ENCODE measurements around the gene AHCYL1. TPM values are rescaled to one million over a fixed set of nuclear protein-coding genes. Genes with fewer than 3 reads are reported as not detected.

Gene AHCYL1
- total RNA-seq, 3 donors from 2014 or later: 87.5 to 116 (median 87.8) TPM

DNA sequence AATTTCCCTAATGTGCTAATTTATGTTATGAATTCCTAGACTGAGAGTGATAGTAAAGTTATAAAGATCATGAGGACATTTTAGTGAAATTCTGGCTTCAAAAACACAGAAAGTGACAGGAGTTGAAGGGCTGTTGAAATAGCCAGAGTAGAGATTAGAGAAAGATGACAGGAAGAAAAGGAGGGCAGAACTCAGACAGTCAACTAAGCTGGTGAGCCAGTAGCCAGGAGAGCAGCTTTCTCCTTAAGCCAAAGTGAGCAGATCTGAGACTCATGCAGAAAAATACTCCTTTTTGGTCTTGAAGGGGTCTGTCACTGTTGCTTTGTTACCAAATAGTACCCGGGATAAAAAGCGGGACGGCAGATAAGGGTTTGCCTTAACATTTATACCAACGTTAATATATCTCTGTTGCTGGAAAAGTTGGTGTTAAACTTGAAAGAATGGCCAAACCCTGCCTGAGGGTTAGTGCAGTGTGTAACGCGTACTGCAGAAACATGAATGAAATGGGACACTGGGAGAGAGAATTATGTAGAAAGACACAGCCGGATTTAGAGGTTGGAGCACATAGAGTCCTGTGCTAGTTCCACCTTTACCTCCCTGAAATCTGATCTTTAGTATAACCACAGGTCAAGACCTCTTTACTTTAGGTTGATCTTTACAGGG is 12.8 kb downstream of the AHCYL1 start:
- Histone ChIP-seq H3K36me3 (ENCODE audit: low read depth) (no peaks in the 10 kb centered on the region), H3K4me1 (ENCODE audit: low read depth) (peaks cover 33% of the 10 kb centered on the region), H3K4me3 (no peak overlapping the region), H3K9me3 (no peaks in the 10 kb centered on the region)
- DNase-seq: no peak
- no peak for ATAC-seq
- intact Hi-C loops (cut with DNase I, micrococcal nuclease): no loop called here
- TF ChIP-seq, protein P1, sequence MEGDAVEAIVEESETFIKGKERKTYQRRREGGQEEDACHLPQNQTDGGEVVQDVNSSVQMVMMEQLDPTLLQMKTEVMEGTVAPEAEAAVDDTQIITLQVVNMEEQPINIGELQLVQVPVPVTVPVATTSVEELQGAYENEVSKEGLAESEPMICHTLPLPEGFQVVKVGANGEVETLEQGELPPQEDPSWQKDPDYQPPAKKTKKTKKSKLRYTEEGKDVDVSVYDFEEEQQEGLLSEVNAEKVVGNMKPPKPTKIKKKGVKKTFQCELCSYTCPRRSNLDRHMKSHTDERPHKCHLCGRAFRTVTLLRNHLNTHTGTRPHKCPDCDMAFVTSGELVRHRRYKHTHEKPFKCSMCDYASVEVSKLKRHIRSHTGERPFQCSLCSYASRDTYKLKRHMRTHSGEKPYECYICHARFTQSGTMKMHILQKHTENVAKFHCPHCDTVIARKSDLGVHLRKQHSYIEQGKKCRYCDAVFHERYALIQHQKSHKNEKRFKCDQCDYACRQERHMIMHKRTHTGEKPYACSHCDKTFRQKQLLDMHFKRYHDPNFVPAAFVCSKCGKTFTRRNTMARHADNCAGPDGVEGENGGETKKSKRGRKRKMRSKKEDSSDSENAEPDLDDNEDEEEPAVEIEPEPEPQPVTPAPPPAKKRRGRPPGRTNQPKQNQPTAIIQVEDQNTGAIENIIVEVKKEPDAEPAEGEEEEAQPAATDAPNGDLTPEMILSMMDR (IDR thresholded peaks at IDR 0.05): no peak

DNA sequence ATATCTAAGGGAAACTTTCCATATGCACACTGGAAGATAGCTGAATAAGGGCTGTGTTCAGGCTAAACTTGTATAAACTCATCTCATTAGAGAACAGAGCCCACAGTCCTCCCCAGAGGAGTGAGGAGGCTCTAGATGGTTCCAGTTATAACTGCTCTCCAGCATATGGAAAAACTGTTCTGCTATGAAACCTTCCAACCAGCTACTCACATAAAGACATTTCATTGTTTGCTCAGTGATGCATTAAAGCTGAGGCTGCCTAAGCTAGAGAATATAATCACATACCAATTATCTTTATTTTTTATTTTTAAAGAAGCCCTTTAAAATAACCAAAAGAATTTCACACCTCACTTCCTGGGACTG is 13.3 kb downstream of the AHCYL1 start:
- no peak for ATAC-seq
- intact Hi-C loops (cut with DNase I, micrococcal nuclease): no loop called here
- H3K4me1 ChIP-seq (ENCODE audit: low read depth): peaks cover 33% of the 10 kb centered on the region
- no peaks in the 10 kb centered on the region for H3K36me3 ChIP-seq (ENCODE audit: low read depth)
- TF ChIP-seq, protein P1 (IDR thresholded peaks at IDR 0.05): no peak
- H3K4me3 ChIP-seq: no peak overlapping the region
- no peak for DNase-seq
- H3K9me3 ChIP-seq: no peaks in the 10 kb centered on the region

DNA sequence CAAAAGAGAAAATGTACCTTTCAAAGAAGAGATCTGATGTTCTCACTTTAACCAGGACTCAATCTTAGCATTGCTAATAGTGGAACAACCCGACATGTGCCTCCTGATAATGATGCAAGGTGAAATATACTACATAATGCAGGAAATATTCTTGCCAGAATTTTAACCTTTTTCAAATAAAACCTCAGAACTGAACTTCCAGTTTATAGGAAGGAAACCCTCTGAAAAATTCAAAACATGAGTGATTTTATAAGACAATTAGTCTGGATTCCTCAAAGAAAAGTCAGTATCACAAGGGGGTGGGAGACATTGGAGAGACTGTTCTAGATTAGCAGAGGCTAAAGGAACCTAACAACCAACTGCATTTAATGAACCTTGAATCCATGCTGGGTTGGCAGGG is 18.1 kb downstream of the AHCYL1 start:
- H3K36me3 ChIP-seq (ENCODE audit: low read depth): no peaks in the 10 kb centered on the region
- TF ChIP-seq, protein P1 (IDR thresholded peaks at IDR 0.05): no peak
- ATAC-seq (no peak), DNase-seq (no peak)
- no peak overlapping the region for H3K4me3 ChIP-seq
- intact Hi-C loops (cut with DNase I, micrococcal nuclease): no loop called here
- H3K9me3 ChIP-seq: no peaks in the 10 kb centered on the region
- H3K4me1 ChIP-seq (ENCODE audit: low read depth): peaks cover 16% of the 10 kb centered on the region

DNA sequence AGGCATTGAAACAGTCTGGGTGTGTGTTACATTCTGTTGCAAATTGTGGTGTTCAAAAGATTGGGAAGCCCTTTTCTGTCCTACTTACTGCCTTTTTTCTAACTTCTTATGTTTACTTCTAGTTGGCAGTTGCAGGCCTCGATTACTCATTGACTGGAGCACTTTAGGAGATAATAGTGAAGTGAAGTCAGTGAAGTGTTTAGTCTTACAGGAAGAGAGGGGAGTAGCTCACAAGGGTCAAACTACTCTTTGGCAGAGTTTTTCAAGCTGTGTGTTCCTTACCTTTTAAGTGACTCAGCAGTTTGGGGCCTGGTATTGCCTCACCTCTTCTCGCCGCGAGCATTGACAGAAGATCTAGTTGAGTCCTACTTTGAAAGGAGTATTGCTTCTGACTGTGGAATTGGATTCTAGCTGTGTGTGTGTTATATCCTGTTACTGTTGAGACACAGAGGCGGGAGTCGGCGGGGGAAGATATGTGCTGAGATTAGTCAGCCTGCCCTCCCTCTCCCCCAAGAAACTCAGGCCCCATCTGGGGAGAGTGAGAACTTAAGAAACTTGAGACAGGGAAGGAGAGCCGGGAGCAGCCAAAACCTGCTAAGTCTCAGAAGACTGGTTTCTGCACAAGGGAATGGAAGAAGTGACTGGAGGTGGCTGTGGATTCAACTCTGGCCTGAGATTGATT is 19.3 kb downstream of the AHCYL1 start:
- intact Hi-C loops (cut with DNase I, micrococcal nuclease): no loop called here
- DNase-seq (peak; percentile 57 to 71 (median 61)), ATAC-seq (peak; percentile 95)
- Histone ChIP-seq H3K4me3 (no peak overlapping the region), H3K36me3 (ENCODE audit: low read depth) (no peaks in the 10 kb centered on the region), H3K4me1 (ENCODE audit: low read depth) (peaks cover 15% of the 10 kb centered on the region), H3K9me3 (no peaks in the 10 kb centered on the region)
- TF ChIP-seq, protein P1 (IDR thresholded peaks at IDR 0.05): no peak

DNA sequence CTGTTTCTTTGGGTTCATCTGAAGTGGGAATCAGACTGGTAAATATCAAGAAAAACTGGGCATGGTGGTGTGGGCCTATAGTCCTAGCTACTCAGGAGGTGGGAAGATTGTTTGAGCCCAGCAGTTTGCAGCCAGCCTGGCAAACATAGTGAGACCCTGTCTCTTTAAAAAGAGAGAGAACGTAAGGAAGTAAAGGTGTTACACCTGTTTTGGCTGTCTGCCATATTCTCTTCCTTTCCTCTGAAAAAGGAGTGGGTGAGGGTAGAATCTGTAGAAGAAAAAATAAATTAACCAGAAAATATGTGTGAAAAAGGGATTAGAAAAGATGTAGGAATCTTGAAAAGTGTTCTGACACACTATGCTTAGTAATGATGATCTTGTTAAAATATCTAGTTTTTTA is 20.0 kb downstream of the AHCYL1 start:
- ATAC-seq: peak; percentile 59
- Histone ChIP-seq H3K4me3 (no peak overlapping the region), H3K4me1 (ENCODE audit: low read depth) (peaks cover 15% of the 10 kb centered on the region), H3K36me3 (ENCODE audit: low read depth) (no peaks in the 10 kb centered on the region), H3K9me3 (no peaks in the 10 kb centered on the region)
- peak in 1 of 3 donors; percentile 35 for DNase-seq
- intact Hi-C loops (cut with DNase I, micrococcal nuclease): no loop called here
- TF ChIP-seq, protein P1 (IDR thresholded peaks at IDR 0.05): no peak

Data from mucosa of descending colon (tissue), 3 donors.